ENCODE measurements around the gene AMOTL1. TPM values are rescaled to one million over a fixed set of nuclear protein-coding genes. Genes with fewer than 3 reads are reported as not detected.

Gene AMOTL1
- total RNA-seq, 4 donors from 2014 or later, result 2.5 to 19.0 (median 7.2) TPM

- no peak overlapping the region for H3K27ac ChIP-seq
- TF ChIP-seq POLR2A (IDR thresholded peaks at IDR 0.05), result no peak
- no peak for TF ChIP-seq CTCF (IDR thresholded peaks at IDR 0.05)
- H3K4me1 ChIP-seq, result peaks cover 0 to 5% (median 0%) of the 10 kb centered on the region in 4 donors
- no peaks in the 10 kb centered on the region for H3K9me3 ChIP-seq
- no peaks in the 10 kb centered on the region for H3K27me3 ChIP-seq
- DNase-seq, result no peak
- H3K4me3 ChIP-seq, result no peak overlapping the region
- H3K36me3 ChIP-seq, result peaks cover 0 to 23% (median 0%) of the 10 kb centered on the region in 3 donors
Observed at GRCh38 chr11:94871491-94872185, 103.5 kb downstream of the AMOTL1 start.

DNA sequence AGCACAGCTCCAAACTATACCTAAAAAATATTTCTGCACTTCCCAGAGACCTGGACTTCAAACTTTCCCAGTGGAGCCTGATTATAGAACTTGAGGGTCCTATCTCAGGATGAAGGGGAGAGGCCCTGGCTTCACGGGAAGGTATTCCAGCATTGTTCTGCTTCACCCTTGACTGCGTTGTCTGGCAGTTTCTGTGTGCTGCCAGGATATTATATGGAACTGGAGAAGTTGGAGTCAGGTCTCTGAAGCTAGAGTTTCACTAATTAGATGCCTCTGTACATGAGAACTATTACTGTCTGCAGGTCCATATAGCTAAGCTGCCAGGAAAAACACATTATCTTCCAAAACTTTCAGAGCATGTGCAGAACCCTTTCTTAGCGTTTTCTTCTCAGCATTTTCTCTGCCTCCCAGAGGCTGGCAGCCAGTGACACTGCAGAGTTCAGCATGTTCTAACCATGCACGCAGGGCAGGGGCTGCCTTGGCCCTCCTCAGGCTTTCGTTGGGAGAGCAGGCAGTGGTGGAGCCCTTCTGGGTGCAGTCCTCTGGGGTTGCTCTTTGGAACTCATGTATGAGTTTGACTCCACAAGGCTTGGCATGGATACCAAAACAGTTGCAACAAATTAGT is 105.9 kb downstream of the AMOTL1 start:
- peaks cover 0 to 5% (median 0%) of the 10 kb centered on the region in 4 donors for H3K4me1 ChIP-seq
- DNase-seq, result no peak
- H3K4me3 ChIP-seq, result no peak overlapping the region
- no peaks in the 10 kb centered on the region for H3K9me3 ChIP-seq
- TF ChIP-seq CTCF (IDR thresholded peaks at IDR 0.05), result no peak
- TF ChIP-seq POLR2A (IDR thresholded peaks at IDR 0.05), result no peak
- H3K27me3 ChIP-seq, result no peaks in the 10 kb centered on the region
- peaks cover 0 to 14% (median 0%) of the 10 kb centered on the region in 3 donors for H3K36me3 ChIP-seq
- no peak overlapping the region for H3K27ac ChIP-seq

- DNase-seq, result no peak
- H3K27ac ChIP-seq, result peak overlapping the region in 3 of 4 donors; percentile 11 to 64 (median 61)
- no peak for TF ChIP-seq POLR2A (IDR thresholded peaks at IDR 0.05)
- no peak for TF ChIP-seq CTCF (IDR thresholded peaks at IDR 0.05)
- H3K9me3 ChIP-seq, result no peaks in the 10 kb centered on the region
- no peaks in the 10 kb centered on the region for H3K27me3 ChIP-seq
- peaks cover 0 to 5% (median 0%) of the 10 kb centered on the region in 4 donors for H3K4me1 ChIP-seq
- H3K36me3 ChIP-seq, result no peaks in the 10 kb centered on the region
- no peak overlapping the region for H3K4me3 ChIP-seq
Observed at GRCh38 chr11:94876222-94876621, 108.1 kb downstream of the AMOTL1 start.

DNA sequence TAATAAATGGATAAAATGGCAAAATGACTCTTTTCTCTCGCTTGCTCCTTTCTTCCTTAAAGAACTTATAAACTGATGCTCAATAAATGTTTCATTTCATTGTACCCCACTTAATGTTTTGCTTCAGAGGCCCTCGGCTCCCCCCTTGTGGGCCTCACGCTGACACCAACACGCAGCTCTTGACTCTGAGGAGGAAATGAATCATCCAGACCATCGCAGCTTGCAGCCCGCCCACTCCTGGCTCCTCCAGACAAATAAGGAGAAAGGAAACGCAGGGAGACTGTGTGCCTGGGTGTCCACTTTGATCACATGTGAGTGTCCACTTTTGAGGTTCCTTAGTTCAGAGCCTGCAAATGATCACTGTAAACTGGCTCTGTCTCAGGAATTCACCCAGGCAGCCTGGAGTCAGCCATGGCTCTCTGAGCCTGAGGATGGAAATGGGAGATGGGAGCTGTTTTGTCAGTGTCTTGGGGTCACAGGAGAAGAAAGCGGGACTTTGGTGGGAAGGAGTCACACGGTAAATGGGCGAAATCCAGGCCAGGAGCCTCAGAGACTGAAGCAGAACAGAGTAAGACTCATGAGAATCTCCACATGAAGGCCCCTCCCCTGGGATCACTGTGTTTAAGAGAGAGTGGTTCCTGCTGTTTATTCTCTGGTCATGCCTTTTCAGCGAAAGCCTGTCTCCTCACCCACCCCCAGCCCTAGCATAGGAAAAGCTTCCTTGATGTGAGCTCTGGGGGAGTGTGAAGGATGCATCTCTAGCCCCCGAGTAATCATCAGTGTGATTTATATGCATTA is 108.7 kb downstream of the AMOTL1 start:
- Histone ChIP-seq H3K9me3 (no peaks in the 10 kb centered on the region), H3K27ac (peak overlapping the region in 3 of 4 donors; percentile 11 to 64 (median 61)), H3K4me3 (no peak overlapping the region), H3K36me3 (no peaks in the 10 kb centered on the region), H3K27me3 (no peaks in the 10 kb centered on the region), H3K4me1 (peaks cover 0 to 5% (median 0%) of the 10 kb centered on the region in 4 donors)
- TF ChIP-seq CTCF (IDR thresholded peaks at IDR 0.05) (no peak), POLR2A (IDR thresholded peaks at IDR 0.05) (no peak)
- DNase-seq, result peak in 2 of 3 donors; percentile 31 to 74

GRCh38 chr11:94877443-94878200 is 109.5 kb downstream of the AMOTL1 start:
- Histone ChIP-seq H3K27me3 (no peaks in the 10 kb centered on the region), H3K27ac (peak overlapping the region in 2 of 4 donors; percentile 43 to 55), H3K9me3 (no peaks in the 10 kb centered on the region), H3K4me1 (peaks cover 0 to 5% (median 0%) of the 10 kb centered on the region in 4 donors), H3K36me3 (no peaks in the 10 kb centered on the region), H3K4me3 (no peak overlapping the region)
- TF ChIP-seq POLR2A (IDR thresholded peaks at IDR 0.05), result no peak
- no peak for TF ChIP-seq CTCF (IDR thresholded peaks at IDR 0.05)
- DNase-seq, result no peak
